ENCODE results near the gene KIAA0513.

- no peak for TF ChIP-seq CTCF (IDR thresholded peaks at IDR 0.05)
- TF ChIP-seq EP300 (IDR thresholded peaks at IDR 0.05), result no peak
Observed at GRCh38 chr16:85142771-85143211, 115.2 kb downstream of the KIAA0513 start.

All from tibial nerve (tissue), 4 donors.